ENCODE measurements around the gene SLC26A2.

- TF ChIP-seq CTCF (IDR thresholded peaks at IDR 0.05) (no peak), POLR2A (IDR thresholded peaks at IDR 0.05) (no peak)
Measured at GRCh38 chr5:150036513-150036912, 76.0 kb downstream of the SLC26A2 start.
